Muscle of arm (tissue), 14 donors: Measurements from ENCODE around the gene CLEC1A. TPM values are rescaled to one million over a fixed set of nuclear protein-coding genes. Genes with fewer than 3 reads are reported as not detected.

Experiments used
- DNase-seq: peaks from one replicate; pipeline ENCODE4 v3.0.0-alpha.2; 2013
- long read RNA-seq, 11 donors: transcript quantifications; one replicate each; lab custom pipeline, GENCODE V29; 2026
- polyA plus RNA-seq, 12 donors: library from polyadenylated mRNA; unstranded; fragments of 120-200 nt; gene quantifications; one replicate each; pipeline ENCODE4 v1.2.1, GENCODE V29; 2013; ENCODE audit not compliant: insufficient read length in 12 of 12

Gene CLEC1A
- polyA plus RNA-seq, result 1 to 10 TPM in 10 of 12 donors, not detected in 2; 1.9 to 5.3 (median 3.3) TPM
- long read RNA-seq, donor 1, result 0 reads
- long read RNA-seq, donor 2, result 0 reads
- long read RNA-seq, donor 3, result 0 reads
- long read RNA-seq, donor 4, result 0 reads
- long read RNA-seq, donor 5, result 0 reads
- long read RNA-seq, donor 6, result 0 reads
- long read RNA-seq, donor 7, partial matches to known transcripts, result 0 of 1 reads
- long read RNA-seq, donor 7, other reads (novel, unspliced or antisense), result 0 of 1 reads
- long read RNA-seq, donor 8, result 0 reads
- long read RNA-seq, donor 9, partial matches to known transcripts, result 0 of 2 reads
- long read RNA-seq, donor 9, other reads (novel, unspliced or antisense), result 0 of 2 reads
- long read RNA-seq, donor 10, result 0 reads
- long read RNA-seq, donor 11, partial matches to known transcripts, result 0 of 1 reads
- long read RNA-seq, donor 11, other reads (novel, unspliced or antisense), result 0 of 1 reads

DNA sequence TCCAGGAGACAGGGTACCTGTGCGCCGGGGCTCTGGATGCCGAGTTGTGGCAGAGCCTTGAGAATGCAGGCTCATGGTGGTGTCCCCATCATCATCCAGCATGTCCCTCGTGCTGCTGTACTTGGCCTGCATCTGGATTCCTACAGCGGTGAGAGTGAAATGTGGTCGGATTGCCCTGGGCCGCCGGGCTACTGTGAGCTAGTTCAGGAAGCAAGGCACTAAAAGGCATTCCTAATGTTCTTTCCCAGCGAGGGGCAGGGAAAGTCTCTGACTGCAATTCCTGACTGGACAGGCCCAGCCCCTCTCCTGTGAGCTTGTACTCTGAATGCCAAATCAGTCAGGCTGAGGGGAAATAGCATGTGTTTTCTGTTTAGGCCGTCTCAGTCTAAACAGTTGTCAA is at the start of gene CLEC1A:
CLEC1A (minus strand) TSS at position 195 of the 400 bp plus-strand sequence; CDS start at position 132, 63 bp downstream.
- DNase-seq, result peak; percentile 35

- no peak for DNase-seq
Measured at GRCh38 chr12:10147714-10148403, 49.1 kb upstream of the CLEC1A start.

DNA sequence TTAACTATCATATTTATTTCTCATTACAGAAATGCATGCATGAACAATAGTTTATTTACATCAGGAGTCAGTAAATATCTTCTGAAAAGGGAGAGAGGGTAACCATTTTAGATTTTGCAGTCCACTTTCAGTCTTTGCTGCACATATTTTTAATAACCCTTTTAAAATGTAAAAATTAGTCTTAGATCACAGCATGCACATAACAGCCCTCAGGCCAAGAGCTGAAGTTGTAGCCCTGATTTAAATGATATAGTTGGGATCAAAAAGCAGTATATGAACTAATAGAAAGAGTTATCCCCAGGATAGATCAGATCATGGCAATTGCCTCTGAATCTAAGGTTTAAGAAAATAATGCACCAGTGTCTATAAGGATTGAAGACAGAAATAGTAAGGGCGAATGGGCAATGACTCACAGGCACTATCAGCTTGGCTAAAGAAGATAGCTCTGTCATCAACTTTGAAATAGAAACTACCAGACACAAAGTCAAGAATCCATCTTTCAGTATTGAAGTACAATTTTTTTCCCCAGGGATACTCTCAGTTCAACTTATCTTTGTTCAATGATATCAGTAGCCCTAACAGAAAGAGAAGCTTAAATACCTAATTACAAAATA is 44.3 kb upstream of the CLEC1A start:
- no peak for DNase-seq

DNA sequence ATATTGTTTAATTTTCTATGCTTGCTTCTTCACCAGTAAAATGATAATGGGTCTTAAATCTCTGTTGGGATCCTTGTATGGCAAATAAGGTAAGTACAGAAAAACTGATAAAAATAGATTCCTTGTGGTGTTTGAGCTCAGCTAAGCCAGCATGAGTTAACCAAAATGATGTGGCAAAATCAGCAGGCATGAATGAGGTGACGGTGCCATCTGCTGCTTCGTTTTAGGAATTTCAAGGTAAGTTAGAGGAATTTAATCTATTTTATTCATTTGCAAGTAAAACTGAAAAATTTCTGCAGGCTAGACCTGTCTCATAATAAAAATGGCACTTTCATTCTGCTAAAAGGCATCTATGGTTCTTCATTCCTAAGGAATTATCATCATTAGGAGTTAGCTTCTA is 41.2 kb upstream of the CLEC1A start:
- DNase-seq, result peak; percentile 54

- DNase-seq, result no peak
Measured at GRCh38 chr12:10136637-10137205, 37.9 kb upstream of the CLEC1A start.

- DNase-seq, result no peak
Measured at GRCh38 chr12:10135126-10135525, 36.3 kb upstream of the CLEC1A start.

GRCh38 chr12:10132850-10133370 is 34.1 kb upstream of the CLEC1A start:
- DNase-seq, result no peak

- DNase-seq, result no peak
Measured at GRCh38 chr12:10131111-10131690, 32.4 kb upstream of the CLEC1A start.

GRCh38 chr12:10130042-10130441 is 31.3 kb upstream of the CLEC1A start, which contains the start of gene CLEC7A:
Gene CLEC7A, minus strand, starts transcription at chr12:10130199. Its CDS starts 117 bp downstream, at chr12:10130082.
- no peak for DNase-seq

DNA sequence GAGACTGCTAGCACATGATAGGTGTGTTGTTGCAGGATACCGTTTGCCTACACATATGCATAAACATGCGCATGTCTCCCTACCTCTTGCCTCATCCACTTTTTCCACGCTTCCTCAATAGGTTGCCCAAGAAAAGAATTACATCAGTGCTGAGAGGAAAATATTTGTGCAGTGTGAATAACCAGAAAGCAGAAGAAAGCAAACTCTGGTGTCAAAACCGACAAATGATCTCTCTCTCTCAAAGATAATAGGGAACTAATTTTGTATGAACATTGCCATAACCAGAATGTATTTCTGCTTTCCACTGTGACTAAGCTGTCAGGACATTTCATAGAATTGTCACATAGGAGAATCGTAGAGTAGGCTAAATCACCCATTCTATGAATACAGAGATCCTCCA is 29.9 kb upstream of the CLEC1A start:
- DNase-seq, result peak; percentile 21

DNA sequence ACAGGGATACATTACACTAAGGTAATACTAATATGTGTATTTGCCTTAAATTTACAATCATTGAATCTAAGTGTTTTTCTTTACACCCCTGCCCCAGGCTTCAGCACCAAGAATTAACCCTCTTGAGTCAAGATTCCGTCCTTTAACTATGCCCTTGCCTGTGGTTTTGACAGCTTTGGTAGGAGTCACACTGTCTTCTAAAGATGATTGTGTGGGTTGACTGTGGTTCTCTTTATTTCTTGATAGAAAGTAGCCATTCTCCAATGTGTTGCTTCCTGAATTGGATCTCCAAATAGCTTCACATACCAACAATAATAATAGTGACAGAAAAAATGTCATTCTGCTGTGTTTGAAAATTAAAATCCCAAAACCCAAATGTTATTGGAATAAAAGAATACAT is 27.6 kb upstream of the CLEC1A start:
- DNase-seq, result no peak

DNA sequence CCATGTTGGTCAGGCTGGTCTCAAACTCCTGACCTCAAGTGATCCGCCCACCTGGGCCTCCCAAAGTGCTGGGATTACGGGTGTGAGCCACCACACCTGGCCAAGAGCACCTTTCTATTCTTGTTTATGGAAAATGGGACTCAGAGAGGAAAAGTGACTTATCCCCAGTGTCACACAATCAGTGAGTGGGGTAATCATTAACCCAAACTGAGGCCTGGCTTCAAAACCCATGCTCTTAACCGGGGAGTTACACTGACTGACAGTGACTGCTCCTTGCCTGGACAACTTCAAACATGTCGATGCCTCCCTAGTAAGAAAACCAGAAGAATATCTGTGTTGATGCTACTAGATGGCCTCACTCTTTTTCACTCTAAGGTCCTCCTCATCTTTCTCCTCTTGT is 23.9 kb upstream of the CLEC1A start:
- DNase-seq, result no peak

DNA sequence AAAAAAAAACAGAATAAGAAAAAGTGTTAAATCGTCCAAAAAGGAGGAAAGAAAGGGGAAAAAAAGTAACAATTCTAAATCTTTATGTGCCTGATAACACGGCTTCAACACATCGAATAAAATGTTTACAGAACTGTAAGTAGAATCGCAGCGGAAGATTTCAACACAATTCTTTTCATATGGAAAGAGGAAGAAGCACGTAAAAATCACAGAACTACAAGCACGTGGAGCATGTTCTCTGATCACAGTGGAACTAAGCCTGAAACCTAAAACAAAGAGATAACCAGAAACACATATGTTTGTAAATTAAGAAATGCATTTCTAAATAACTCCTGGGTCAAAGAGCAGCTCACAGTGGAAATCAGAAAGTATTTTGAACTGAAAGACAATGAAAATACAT is 22.5 kb upstream of the CLEC1A start:
- DNase-seq, result no peak

DNA sequence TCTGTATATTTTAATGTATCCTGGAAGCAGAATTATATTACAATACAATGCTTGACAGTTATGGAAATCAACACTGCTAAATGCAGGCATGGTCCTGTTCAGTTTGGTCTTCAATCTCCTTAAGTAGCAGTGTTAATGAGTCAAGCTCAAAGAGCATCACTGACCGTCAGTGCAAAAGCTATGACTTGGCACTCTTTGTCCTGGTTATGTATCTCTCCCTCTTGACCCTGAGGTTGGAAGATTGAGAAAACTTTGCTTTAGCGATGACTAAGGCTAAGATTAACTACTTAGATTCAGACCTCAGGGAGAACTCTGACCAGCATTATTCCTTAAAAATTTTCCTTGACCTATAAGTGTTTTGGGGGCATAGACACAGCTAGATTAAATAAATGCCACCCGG is 20.3 kb upstream of the CLEC1A start:
- DNase-seq, result no peak

DNA sequence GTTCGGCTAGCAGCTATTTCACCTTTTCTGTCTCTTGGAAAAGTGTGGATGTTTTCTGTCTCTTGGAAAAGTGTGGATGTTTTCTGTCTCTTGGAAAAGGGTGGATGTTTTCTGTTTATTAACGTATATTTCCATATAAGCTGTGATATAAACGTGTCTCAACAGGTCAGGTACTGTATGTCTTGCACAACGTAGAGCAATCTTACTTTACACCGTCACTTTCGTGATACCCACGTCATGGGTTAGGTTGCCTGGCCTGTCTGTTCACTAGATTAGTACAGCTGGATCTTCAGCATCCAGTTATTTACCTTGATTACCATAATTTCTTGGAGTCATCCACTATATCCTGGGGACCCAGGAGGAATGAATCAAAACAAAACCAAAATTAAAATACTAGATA is 17.1 kb upstream of the CLEC1A start:
- DNase-seq, result no peak

DNA sequence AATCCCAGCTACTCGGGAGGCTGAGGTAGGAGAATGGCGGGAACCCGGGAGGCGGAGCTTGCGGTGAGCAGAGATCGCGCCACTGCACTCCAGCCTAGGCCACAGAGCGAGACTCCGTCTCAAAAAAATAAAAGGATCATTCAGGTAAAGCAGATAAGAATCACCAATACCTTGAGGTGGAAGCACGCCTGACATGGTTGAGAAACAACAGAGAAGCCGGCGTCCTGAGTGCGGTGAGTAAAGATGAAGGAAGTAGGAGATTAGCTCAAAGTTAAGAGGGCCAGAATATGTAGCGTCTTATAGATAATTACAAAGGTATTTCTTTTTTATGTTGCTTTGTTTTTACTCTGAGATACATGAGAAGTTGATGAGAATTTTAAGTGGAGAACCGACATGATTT is 16.5 kb upstream of the CLEC1A start:
- no peak for DNase-seq

DNA sequence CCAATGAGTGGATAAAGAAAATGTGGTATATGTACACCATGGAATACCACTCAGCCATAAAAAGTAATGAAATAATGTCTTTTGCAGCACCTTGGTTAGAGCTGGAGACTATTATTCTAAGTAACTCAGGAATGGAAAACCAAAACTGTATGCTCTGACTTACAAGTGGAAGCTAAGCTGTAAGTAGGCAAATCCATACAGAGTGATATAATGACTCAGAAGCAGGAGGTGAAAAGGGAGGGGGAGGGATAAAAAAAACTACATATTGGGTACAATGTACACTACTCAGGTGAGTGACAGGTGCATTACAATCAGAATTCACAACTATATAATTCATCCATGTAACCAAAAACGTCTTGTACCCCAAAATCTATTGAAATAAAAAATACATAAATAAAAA is 15.1 kb upstream of the CLEC1A start:
- no peak for DNase-seq

DNA sequence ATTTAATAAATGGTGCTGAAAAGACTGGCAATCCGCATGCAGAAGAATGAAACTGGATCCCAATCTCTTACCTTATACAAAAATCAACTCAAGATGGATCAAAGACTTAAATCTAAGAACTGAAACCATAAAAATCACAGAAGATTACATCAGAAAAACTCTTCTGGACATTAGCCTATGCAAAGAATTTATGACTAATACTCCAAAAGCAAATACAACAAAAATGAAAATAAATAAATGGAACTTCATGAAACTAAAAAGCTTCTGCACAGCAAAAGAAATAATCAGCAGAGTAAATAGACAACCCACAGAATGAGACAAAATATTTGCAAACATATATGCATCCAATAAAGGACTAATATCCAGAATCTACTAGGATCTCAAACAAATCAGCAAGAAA is 14.3 kb upstream of the CLEC1A start:
- DNase-seq, result no peak

DNA sequence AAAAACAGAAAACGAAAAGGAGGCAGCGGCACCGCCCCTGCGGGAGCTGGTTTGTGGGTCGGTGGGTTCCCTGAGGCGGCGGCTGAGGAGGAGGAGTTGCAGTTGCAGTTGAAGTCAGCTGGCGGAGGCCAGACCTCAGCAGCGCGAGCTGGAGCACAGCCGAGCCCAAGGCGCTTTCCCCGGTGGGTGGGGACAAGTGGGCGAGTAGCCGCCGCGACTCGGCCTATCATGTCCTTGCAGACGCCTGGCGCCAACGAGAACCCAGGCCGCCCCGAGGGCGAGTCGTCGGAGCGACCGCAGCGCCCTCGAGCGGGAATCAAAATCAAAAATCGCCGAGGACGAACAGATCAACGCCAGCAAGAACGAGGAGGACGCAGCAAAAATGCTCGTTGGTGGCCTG is 12.7 kb upstream of the CLEC1A start:
- no peak for DNase-seq

DNA sequence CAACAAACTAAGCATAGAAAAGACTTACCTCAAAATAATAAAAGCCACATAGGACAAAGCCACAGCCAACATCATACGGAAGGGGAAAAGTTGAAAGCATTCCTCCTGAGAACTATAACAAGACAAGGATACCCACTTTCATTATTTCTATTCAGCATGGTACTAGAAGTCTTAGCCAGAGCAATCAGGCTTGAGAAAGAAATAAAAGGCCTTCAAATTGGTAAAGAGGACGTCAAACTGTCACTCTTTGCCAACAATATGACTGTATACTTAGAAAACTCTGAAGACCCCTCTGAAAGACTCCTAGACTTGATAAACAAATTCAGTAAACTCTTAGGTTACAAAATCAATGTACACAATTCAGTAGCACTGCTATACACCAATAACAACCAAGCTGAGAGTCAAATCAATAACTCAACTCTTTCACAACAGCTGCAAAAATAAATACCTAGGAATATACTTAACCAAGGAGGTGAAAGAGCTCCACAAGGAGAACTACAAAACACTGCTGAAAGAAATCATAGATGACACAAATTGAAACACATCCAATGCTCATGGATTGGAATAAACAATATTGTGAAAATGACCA is 11.6 kb upstream of the CLEC1A start:
- no peak for DNase-seq

GRCh38 chr12:10102322-10102721 is 3.5 kb upstream of the CLEC1A start:
- no peak for DNase-seq
